Chondrocyte (in vitro differentiated cells): ENCODE data around the gene SPIN2A. TPM values are rescaled to one million over a fixed set of nuclear protein-coding genes. Genes with fewer than 3 reads are reported as not detected.
"Not testable (repeated sequence)": the region's sequence is repeated elsewhere in the genome, so short reads cannot be mapped to it uniquely, and the experiment has no call there.

Experiments used
- DNase-seq: peaks from one replicate; pipeline ENCODE4 v3.0.0; 2021; ENCODE audit warnings: mixed read lengths, low spot score
- H3K27ac Mint-ChIP-seq: one replicate; pipeline ENCODE4 v1.8.0; 2021; ENCODE audit warnings: mild to moderate bottlenecking, moderate library complexity, mixed read lengths; ENCODE audit not compliant: unreplicated experiment
- H3K27me3 Mint-ChIP-seq: 2 replicates; pipeline ENCODE4 v1.8.0; 2021; ENCODE audit warnings: low read depth, mixed read lengths
- H3K36me3 Mint-ChIP-seq: 2 replicates; pipeline ENCODE4 v1.8.0; 2021; ENCODE audit warnings: low read depth, mixed read lengths
- H3K4me1 Mint-ChIP-seq: 2 replicates; pipeline ENCODE4 v1.8.0; 2021; ENCODE audit warnings: low read depth, mild to moderate bottlenecking, mixed read lengths
- H3K4me3 Mint-ChIP-seq: one replicate; pipeline ENCODE4 v1.8.0; 2021; ENCODE audit warnings: mild to moderate bottlenecking, moderate library complexity, mixed read lengths; ENCODE audit not compliant: unreplicated experiment
- H3K9me3 Mint-ChIP-seq: 2 replicates; pipeline ENCODE4 v1.8.0; 2021; ENCODE audit warnings: low read depth, mixed read lengths
- CTCF ChIP-seq: fragments of 200-600 bp; sonication (generic); IDR thresholded peaks from 2 replicates; pipeline ENCODE4 v1.5.0; 2021; ENCODE audit warnings: antibody characterized with exemption, mild to moderate bottlenecking, moderate library complexity
- long read RNA-seq: library from polyadenylated mRNA; stranded (forward); transcript quantifications from one replicate; pipeline ENCODE4 v2.0.0, GENCODE V29; 2021
- total RNA-seq: library from RNA; stranded (reverse); gene quantifications from 3 replicates; pipeline ENCODE4 v1.2.1, GENCODE V29; 2021

Gene SPIN2A
- total RNA-seq, result 0.54 to 2.3 TPM (median 1.0 TPM) in 3 replicates
- long read RNA-seq, partial matches to known transcripts, result 0 of 1 reads
- long read RNA-seq, other reads (novel, unspliced or antisense), result 1 of 1 reads

- not testable (repeated sequence) for H3K27me3 Mint-ChIP-seq, H3K4me1 Mint-ChIP-seq, H3K36me3 Mint-ChIP-seq
- peak; percentile 92 for DNase-seq
- Mint-ChIP-seq H3K9me3 (peaks cover 26% of the 10 kb centered on the region), H3K4me3 (peak within 1 kb of the TSS; percentile 62), H3K27ac (peak within 1 kb of the TSS; percentile 64)
These were observed at the start of gene SPIN2A for GRCh38 chrX:57137073-57137472. Gene SPIN2A (minus strand): TSS chrX:57137397. CDS start chrX:57136597, 800 bp downstream.

- H3K9me3 Mint-ChIP-seq, result peaks cover 39% of the 10 kb centered on the region
- H3K4me3 Mint-ChIP-seq, result no peak overlapping the region
- peaks cover 7% of the 10 kb centered on the region for H3K4me1 Mint-ChIP-seq
- H3K27ac Mint-ChIP-seq, result no peak overlapping the region
- H3K27me3 Mint-ChIP-seq, result no peaks in the 10 kb centered on the region
- H3K36me3 Mint-ChIP-seq, result no peaks in the 10 kb centered on the region
- DNase-seq, result no peak
- TF ChIP-seq CTCF, result no peak
These were observed 41.4 kb upstream of the SPIN2A start for GRCh38 chrX:57178605-57179004.

GRCh38 chrX:57177070-57177469 is 39.9 kb upstream of the SPIN2A start:
- Mint-ChIP-seq H3K27ac (no peak overlapping the region), H3K4me3 (no peak overlapping the region), H3K4me1 (peaks cover 7% of the 10 kb centered on the region), H3K36me3 (no peaks in the 10 kb centered on the region), H3K27me3 (no peaks in the 10 kb centered on the region), H3K9me3 (peaks cover 38% of the 10 kb centered on the region)
- no peak for DNase-seq
- TF ChIP-seq CTCF, result no peak

GRCh38 chrX:57172544-57172943 is 35.3 kb upstream of the SPIN2A start:
- H3K36me3 Mint-ChIP-seq, result no peaks in the 10 kb centered on the region
- no peak for DNase-seq
- peaks cover under 1% of the 10 kb centered on the region for H3K4me1 Mint-ChIP-seq
- no peak for TF ChIP-seq CTCF
- H3K9me3 Mint-ChIP-seq, result peaks cover 6% of the 10 kb centered on the region
- no peak overlapping the region for H3K4me3 Mint-ChIP-seq
- no peak overlapping the region for H3K27ac Mint-ChIP-seq
- no peaks in the 10 kb centered on the region for H3K27me3 Mint-ChIP-seq

- Mint-ChIP-seq H3K27me3 (no peaks in the 10 kb centered on the region), H3K9me3 (peaks cover 30% of the 10 kb centered on the region), H3K27ac (no peak overlapping the region), H3K4me3 (no peak overlapping the region), H3K4me1 (peaks cover 14% of the 10 kb centered on the region), H3K36me3 (peaks cover 11% of the 10 kb centered on the region)
- TF ChIP-seq CTCF, result peak; percentile 78
- no peak for DNase-seq
These were observed 19.3 kb upstream of the SPIN2A start for GRCh38 chrX:57156397-57157049.

GRCh38 chrX:57155171-57155570 is 18.0 kb upstream of the SPIN2A start:
- Mint-ChIP-seq H3K9me3 (peaks cover 29% of the 10 kb centered on the region), H3K27ac (no peak overlapping the region), H3K27me3 (no peaks in the 10 kb centered on the region), H3K36me3 (peaks cover 7% of the 10 kb centered on the region), H3K4me3 (no peak overlapping the region), H3K4me1 (peaks cover 14% of the 10 kb centered on the region)
- TF ChIP-seq CTCF, result no peak
- no peak for DNase-seq

- H3K4me3 Mint-ChIP-seq, H3K27ac Mint-ChIP-seq, H3K27me3 Mint-ChIP-seq, DNase-seq, H3K36me3 Mint-ChIP-seq: not testable (repeated sequence)
- H3K4me1 Mint-ChIP-seq, result peaks cover 14% of the 10 kb centered on the region
- H3K9me3 Mint-ChIP-seq, result peaks cover 43% of the 10 kb centered on the region
These were observed 15.0 kb upstream of the SPIN2A start for GRCh38 chrX:57152222-57152621.
